Measurements from ENCODE around the gene OSBPL3.

GRCh38 chr7:24926623-24927524 lies 53.1 kb downstream of the OSBPL3 start:
- TF ChIP-seq CTCF (IDR thresholded peaks at IDR 0.05; ENCODE audit: extremely low read depth in 1 of 2, insufficient read depth in 1 of 2, low read depth in 1 of 2, low read length in 2 of 2), result no peak
- TF ChIP-seq MYC (IDR thresholded peaks at IDR 0.05; ENCODE audit: low read depth, low read length), result no peak
- TF ChIP-seq POLR2AphosphoS5 (IDR thresholded peaks at IDR 0.05; ENCODE audit: insufficient read depth, low read depth, low read length), result no peak
- no peak for TF ChIP-seq POLR2A (IDR thresholded peaks at IDR 0.05; ENCODE audit: low read depth, low read length)
- TF ChIP-seq EZH2 (IDR thresholded peaks at IDR 0.05; ENCODE audit: borderline replicate concordance, low read depth, low read length, severe bottlenecking), result no peak
- TF ChIP-seq MAX (IDR thresholded peaks at IDR 0.05; ENCODE audit: insufficient read depth, insufficient read length), result no peak
- TF ChIP-seq GATA2 (IDR thresholded peaks at IDR 0.05; ENCODE audit: insufficient read depth, insufficient read length, low read depth, low read length), result no peak
- no peak for TF ChIP-seq JUN (IDR thresholded peaks at IDR 0.05; ENCODE audit: borderline replicate concordance, insufficient read depth, insufficient read length, low read depth)

All from endothelial cell of umbilical vein (primary cell).